Trophoblast cell (in vitro differentiated cells and primary cell): ENCODE data around the gene FNIP1.

Source experiments
- DNase-seq, 2 donors: peaks; one replicate each; pipeline ENCODE4 v3.0.0-alpha.2; 2016
- H2AFZ ChIP-seq: 2 replicates; pipeline ENCODE4 v1.6.1; 2013; ENCODE audit warnings: low read length, moderate library complexity, mild to moderate bottlenecking; ENCODE audit not compliant: insufficient read depth, poor library complexity
- H2AK5ac ChIP-seq: 2 replicates; pipeline ENCODE4 v1.6.1; 2013; ENCODE audit warnings: mild to moderate bottlenecking, low read length
- H2BK120ac ChIP-seq: 2 replicates; pipeline ENCODE4 v1.6.1; 2013; ENCODE audit warnings: low read length, mild to moderate bottlenecking, moderate library complexity; ENCODE audit not compliant: insufficient read depth, poor library complexity
- H2BK12ac ChIP-seq: 2 replicates; pipeline ENCODE4 v1.6.1; 2013; ENCODE audit warnings: mild to moderate bottlenecking, low read length, moderate library complexity
- H2BK5ac ChIP-seq: 2 replicates; pipeline ENCODE4 v1.6.1; 2013; ENCODE audit warnings: low read length, low read depth, moderate library complexity, mild to moderate bottlenecking; ENCODE audit not compliant: poor library complexity
- H3K14ac ChIP-seq: 2 replicates; pipeline ENCODE4 v1.6.1; 2013; ENCODE audit warnings: mild to moderate bottlenecking, low read length
- H3K18ac ChIP-seq: 2 replicates; pipeline ENCODE4 v1.6.1; 2013; ENCODE audit warnings: mild to moderate bottlenecking, low read length
- H3K23ac ChIP-seq: 2 replicates; pipeline ENCODE4 v1.6.1; 2013; ENCODE audit warnings: low read length
- H3K27ac ChIP-seq: 2 replicates; pipeline ENCODE4 v1.5.1; 2013; ENCODE audit warnings: low read depth, mild to moderate bottlenecking, inconsistent platforms, low read length, moderate library complexity
- H3K27me3 ChIP-seq: 2 replicates; pipeline ENCODE4 v1.6.1; 2013; ENCODE audit warnings: inconsistent platforms, mild to moderate bottlenecking, low read length, moderate library complexity; ENCODE audit not compliant: insufficient read depth
- H3K36me3 ChIP-seq, 2 experiments: 1 replicate in 1 of 2; 2 replicates in 1 of 2; pipeline ENCODE4 v1.6.1; 2013; ENCODE audit warnings: low read length in 2 of 2, mild to moderate bottlenecking in 2 of 2, moderate library complexity in 1 of 2; ENCODE audit not compliant: insufficient read depth in 2 of 2, control insufficient read depth in 1 of 2
- H3K4ac ChIP-seq: 2 replicates; pipeline ENCODE4 v1.6.1; 2013; ENCODE audit warnings: low read depth, mild to moderate bottlenecking, low read length, moderate library complexity
- H3K4me1 ChIP-seq, 2 experiments: 1 replicate in 1 of 2; 2 replicates in 1 of 2; pipeline ENCODE4 v1.6.1; 2013; ENCODE audit warnings: low read length in 2 of 2, mild to moderate bottlenecking in 2 of 2, moderate library complexity in 1 of 2; ENCODE audit not compliant: insufficient read depth in 2 of 2, control insufficient read depth in 1 of 2
- H3K4me2 ChIP-seq: 2 replicates; pipeline ENCODE4 v1.6.1; 2013; ENCODE audit warnings: inconsistent platforms, mild to moderate bottlenecking, low read length, moderate library complexity
- H3K4me3 ChIP-seq: 2 replicates; pipeline ENCODE4 v1.5.1; 2013; ENCODE audit warnings: mild to moderate bottlenecking, low read depth, low read length, inconsistent platforms
- H3K79me1 ChIP-seq: one replicate; pipeline ENCODE4 v1.6.1; 2013; ENCODE audit warnings: low read length
- H3K79me2 ChIP-seq: 2 replicates; pipeline ENCODE4 v1.6.1; 2013; ENCODE audit warnings: low read length, mild to moderate bottlenecking; ENCODE audit not compliant: control insufficient read depth, insufficient read depth, poor library complexity
- H3K9ac ChIP-seq: 2 replicates; pipeline ENCODE4 v1.6.1; 2013; ENCODE audit warnings: mild to moderate bottlenecking, low read length
- H3K9me3 ChIP-seq: 2 replicates; pipeline ENCODE4 v1.6.1; 2013; ENCODE audit warnings: low read depth, mild to moderate bottlenecking, control low read depth, inconsistent platforms, low read length; ENCODE audit not compliant: insufficient read depth
- H4K12ac ChIP-seq: 2 replicates; pipeline ENCODE4 v1.6.1; 2013; ENCODE audit warnings: low read depth, mild to moderate bottlenecking, low read length, moderate library complexity
- H4K8ac ChIP-seq: 2 replicates; pipeline ENCODE4 v1.6.1; 2013; ENCODE audit warnings: low read depth, mild to moderate bottlenecking, low read length, moderate library complexity
- H4K91ac ChIP-seq: one replicate; pipeline ENCODE4 v1.6.1; 2013; ENCODE audit warnings: low read depth, mild to moderate bottlenecking, low read length, moderate library complexity
- WGBS: extraction: QIAGEN DNeasy Blood & Tissue Kit; methylation state at CpG from one replicate; pipeline ENCODE4 v1.1.7; 2013; ENCODE audit warnings: missing lambda C conversion rate; ENCODE audit not compliant: insufficient read length, insufficient coverage; ENCODE audit errors: extremely low coverage; 5-methylcytosine and 5-hydroxymethylcytosine counted together

FNIP1 gene

GRCh38 chr5:131644370-131644769, 152.4 kb downstream of the FNIP1 start:
- Histone ChIP-seq H4K12ac (no peak overlapping the region), H3K79me1 (no peaks in the 10 kb centered on the region)

DNA sequence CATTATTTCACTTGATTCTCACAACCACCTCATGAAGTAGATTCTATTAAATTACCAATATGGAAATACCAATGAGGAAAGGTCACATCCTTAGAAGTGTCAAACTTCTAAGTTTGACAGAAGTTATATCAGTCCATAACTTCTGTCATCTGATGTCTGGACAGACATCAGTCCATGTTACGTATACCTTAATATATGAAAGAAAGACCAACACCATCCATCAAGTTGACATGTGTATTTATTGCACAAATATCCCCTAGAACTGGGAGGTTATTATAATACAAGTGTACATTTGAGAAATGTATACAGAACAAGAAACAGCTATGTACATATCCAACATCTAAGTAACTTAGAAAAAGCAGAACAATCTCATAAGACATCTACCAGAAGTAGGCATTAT, 155.3 kb downstream of the FNIP1 start:
- DNase-seq: no peak
- no peaks in the 10 kb centered on the region for H3K27me3 ChIP-seq
- no peak overlapping the region for H3K18ac ChIP-seq
- no peaks in the 10 kb centered on the region for H3K9me3 ChIP-seq
- H3K4me1 ChIP-seq: no peaks in the 10 kb centered on the region
- H3K9ac ChIP-seq: no peak overlapping the region
- no peak overlapping the region for H3K4me2 ChIP-seq
- H3K27ac ChIP-seq: no peak overlapping the region
- H2AK5ac ChIP-seq: no peak overlapping the region
- H2BK120ac ChIP-seq: no peak overlapping the region
- H3K79me1 ChIP-seq: no peaks in the 10 kb centered on the region
- no peak overlapping the region for H2BK5ac ChIP-seq
- no peak overlapping the region for H3K14ac ChIP-seq
- H3K79me2 ChIP-seq: no peaks in the 10 kb centered on the region
- H3K4ac ChIP-seq: no peak overlapping the region
- no CpG with 5 or more reads among the region's 1 CpG for WGBS
- H2BK12ac ChIP-seq: no peak overlapping the region
- H2AFZ ChIP-seq: no peak overlapping the region
- H3K23ac ChIP-seq: no peak overlapping the region
- H3K36me3 ChIP-seq: no peaks in the 10 kb centered on the region
- no peak overlapping the region for H4K91ac ChIP-seq
- no peak overlapping the region for H3K4me3 ChIP-seq
- H4K8ac ChIP-seq: no peak overlapping the region
- H4K12ac ChIP-seq: no peak overlapping the region

More at GRCh38 chr5:131644370-131644769, 152.4 kb downstream of the FNIP1 start:
- no peak overlapping the region for H3K9ac ChIP-seq
- H3K14ac ChIP-seq: no peak overlapping the region
- H4K91ac ChIP-seq: no peak overlapping the region
- H2BK12ac ChIP-seq: no peak overlapping the region
- DNase-seq: no peak
- H3K9me3 ChIP-seq: no peaks in the 10 kb centered on the region
- no peak overlapping the region for H3K4me2 ChIP-seq
- no peak overlapping the region for H2BK5ac ChIP-seq
- H2AFZ ChIP-seq: no peak overlapping the region
- no peak overlapping the region for H3K18ac ChIP-seq
- no peaks in the 10 kb centered on the region for H3K36me3 ChIP-seq
- H2BK120ac ChIP-seq: no peak overlapping the region
- H3K27ac ChIP-seq: no peak overlapping the region
- no peaks in the 10 kb centered on the region for H3K4me1 ChIP-seq
- no peak overlapping the region for H3K23ac ChIP-seq
- WGBS: no CpG with 5 or more reads among the region's 1 CpG
- H4K8ac ChIP-seq: no peak overlapping the region
- H3K4ac ChIP-seq: no peak overlapping the region
- no peaks in the 10 kb centered on the region for H3K79me2 ChIP-seq
- no peak overlapping the region for H3K4me3 ChIP-seq
- H2AK5ac ChIP-seq: no peak overlapping the region
- no peaks in the 10 kb centered on the region for H3K27me3 ChIP-seq

DNA sequence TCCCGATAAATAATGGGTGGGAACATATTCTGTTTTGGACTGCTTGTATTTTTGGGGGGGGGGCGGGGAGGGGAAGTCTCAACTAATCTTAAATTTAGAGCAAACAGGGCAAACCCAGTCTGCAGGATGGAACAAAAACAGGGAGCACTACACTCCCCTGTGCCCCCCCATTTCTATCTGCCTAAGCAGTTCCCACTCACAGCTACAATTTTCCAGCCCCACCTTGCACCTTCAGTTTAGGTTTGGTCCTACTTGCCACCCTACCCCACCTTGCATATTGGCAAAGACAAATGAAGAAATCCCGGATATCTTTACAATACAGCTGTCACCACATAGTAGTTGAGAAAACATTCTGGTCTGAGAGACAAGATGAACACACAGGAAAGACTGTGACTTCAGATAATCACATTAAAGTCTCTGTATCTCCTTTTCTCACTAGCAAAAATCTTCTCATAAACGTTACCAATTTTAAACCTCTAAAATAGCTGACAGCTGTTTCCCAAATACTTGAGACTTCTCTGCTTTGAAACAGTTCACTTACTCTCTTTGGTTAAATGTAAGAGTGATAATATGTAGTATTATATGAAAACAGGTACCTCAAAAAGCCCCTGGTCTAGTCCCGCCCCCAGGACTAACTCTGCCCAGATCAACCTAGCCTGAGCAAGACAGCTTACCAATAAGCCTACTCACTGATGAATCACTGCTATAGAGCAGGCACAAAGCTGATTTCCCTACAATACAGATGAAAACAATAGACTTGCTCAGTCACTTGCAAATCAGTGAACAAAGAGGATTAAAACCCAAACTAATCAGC, 156.6 kb downstream of the FNIP1 start:
- no CpG with 5 or more reads among the region's 5 CpGs for WGBS
- Histone ChIP-seq H3K23ac (no peak overlapping the region), H3K79me1 (peaks cover 8% of the 10 kb centered on the region), H3K14ac (no peak overlapping the region), H3K9me3 (no peaks in the 10 kb centered on the region), H3K36me3 (no peaks in the 10 kb centered on the region), H3K79me2 (peaks cover 3% of the 10 kb centered on the region), H2AK5ac (no peak overlapping the region), H4K91ac (no peak overlapping the region), H3K27me3 (no peaks in the 10 kb centered on the region), H3K4me2 (no peak overlapping the region), H3K4me3 (no peak overlapping the region), H2BK12ac (no peak overlapping the region), H4K12ac (no peak overlapping the region), H2BK120ac (no peak overlapping the region), H3K9ac (no peak overlapping the region), H3K27ac (no peak overlapping the region), H2BK5ac (no peak overlapping the region), H2AFZ (no peak overlapping the region), H3K4ac (no peak overlapping the region), H3K18ac (no peak overlapping the region), H3K4me1 (no peaks in the 10 kb centered on the region), H4K8ac (no peak overlapping the region)
- DNase-seq: no peak

DNA sequence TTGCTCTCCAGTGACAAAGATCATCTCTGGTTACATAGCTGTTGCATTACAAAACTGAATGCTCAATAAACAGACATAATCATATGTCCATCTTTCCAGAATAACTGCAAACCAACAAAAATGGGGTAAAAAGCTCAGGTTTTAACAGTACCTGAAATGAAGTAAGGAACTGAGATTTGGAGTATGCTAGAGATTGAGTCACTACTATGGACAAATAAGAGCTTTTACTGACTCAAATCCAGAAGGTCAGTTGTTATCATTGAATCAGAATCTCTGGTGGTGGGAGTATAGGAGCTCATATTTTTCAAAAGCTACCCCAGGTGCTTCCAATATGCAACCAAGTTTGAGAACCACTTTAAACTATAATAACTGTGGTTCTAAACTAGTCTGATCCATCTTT, 157.7 kb downstream of the FNIP1 start:
- Histone ChIP-seq H3K4me1 (no peaks in the 10 kb centered on the region), H3K4ac (no peak overlapping the region), H3K9me3 (no peaks in the 10 kb centered on the region), H2BK12ac (no peak overlapping the region), H3K14ac (no peak overlapping the region), H3K18ac (no peak overlapping the region), H3K9ac (no peak overlapping the region), H3K79me2 (peaks cover 8% of the 10 kb centered on the region), H3K4me2 (no peak overlapping the region), H2BK120ac (no peak overlapping the region), H3K23ac (no peak overlapping the region), H3K79me1 (peaks cover 11% of the 10 kb centered on the region), H3K4me3 (no peak overlapping the region), H3K27ac (no peak overlapping the region), H4K12ac (no peak overlapping the region), H2AFZ (no peak overlapping the region), H2AK5ac (no peak overlapping the region), H2BK5ac (no peak overlapping the region), H4K8ac (no peak overlapping the region), H4K91ac (no peak overlapping the region), H3K27me3 (no peaks in the 10 kb centered on the region), H3K36me3 (no peaks in the 10 kb centered on the region)
- no peak for DNase-seq
